HG03457 (cell line): Measurements from ENCODE around the gene HBA1.
"Not testable (repeated sequence)": the region's sequence is repeated elsewhere in the genome, so short reads cannot be mapped to it uniquely, and the experiment has no call there.

Experiments used
- ATAC-seq: cut with Tn5 transposase; IDR thresholded peaks from one replicate; pipeline ENCODE4 v1.9.1; 2021; ENCODE audit warnings: moderate number of reproducible peaks; ENCODE audit not compliant: unreplicated experiment

HBA1 gene

GRCh38 chr16:176477-177382 is at the start of gene HBA1:
Gene HBA1, plus strand, starts transcription at chr16:176680. Its CDS starts 37 bp downstream, at chr16:176717.
- not testable (repeated sequence) for ATAC-seq

- no peak for ATAC-seq
Observed at GRCh38 chr16:129075-129474, 47.4 kb upstream of the HBA1 start.

- ATAC-seq = no peak
Observed at GRCh38 chr16:130533-131173, 45.8 kb upstream of the HBA1 start.

- ATAC-seq = no peak
Observed at GRCh38 chr16:132120-132519, 44.4 kb upstream of the HBA1 start.

GRCh38 chr16:133716-134115 is 42.8 kb upstream of the HBA1 start:
- ATAC-seq = no peak

GRCh38 chr16:138049-138417 is 38.4 kb upstream of the HBA1 start:
- no peak for ATAC-seq

GRCh38 chr16:140175-140857 is 36.2 kb upstream of the HBA1 start:
- ATAC-seq = no peak

GRCh38 chr16:142405-142967 is 34.0 kb upstream of the HBA1 start:
- no peak for ATAC-seq

- ATAC-seq = no peak
Observed at GRCh38 chr16:143047-143446, 33.4 kb upstream of the HBA1 start.

- ATAC-seq = no peak
Observed at GRCh38 chr16:143456-143855, 33.0 kb upstream of the HBA1 start.

- ATAC-seq = no peak
Observed at GRCh38 chr16:144797-145252, 31.7 kb upstream of the HBA1 start.

- no peak for ATAC-seq
Observed at GRCh38 chr16:146646-147045, 29.8 kb upstream of the HBA1 start.

GRCh38 chr16:149024-149660 is 27.3 kb upstream of the HBA1 start:
- ATAC-seq = no peak

- no peak for ATAC-seq
Observed at GRCh38 chr16:152141-153128, 24.0 kb upstream of the HBA1 start, which contains the start of gene HBZ. Gene HBZ, plus strand, starts transcription at chr16:152644. Its CDS starts 266 bp downstream, at chr16:152910.

- ATAC-seq = not testable (repeated sequence)
Observed at GRCh38 chr16:153129-153521, 23.4 kb upstream of the HBA1 start.

- not testable (repeated sequence) for ATAC-seq
Observed at GRCh38 chr16:153550-154216, 22.8 kb upstream of the HBA1 start.

GRCh38 chr16:154217-155030 is 22.1 kb upstream of the HBA1 start:
- no peak for ATAC-seq

- no peak for ATAC-seq
Observed at GRCh38 chr16:155031-155398, 21.5 kb upstream of the HBA1 start.
